ENCODE data around the gene BICC1.

DNA sequence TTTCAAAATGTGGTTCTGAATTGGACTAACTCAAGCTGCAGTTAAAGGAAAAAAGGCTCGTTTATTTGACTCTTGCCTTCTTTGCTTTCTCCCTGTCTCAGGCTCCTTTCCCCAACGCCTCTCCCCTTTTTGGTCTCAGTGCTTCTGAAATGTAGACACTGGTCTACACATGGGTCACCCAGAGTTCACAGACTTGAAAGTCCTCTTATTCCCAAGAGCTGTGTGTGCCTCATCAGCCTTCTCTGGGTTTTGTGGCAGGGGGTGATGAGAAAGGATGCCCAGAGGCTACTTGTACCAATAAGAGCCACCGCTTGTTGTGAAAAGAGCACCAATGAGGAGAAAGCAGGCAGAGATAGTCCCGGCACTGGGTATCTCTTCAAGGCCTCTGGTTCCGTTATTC lies 125.7 kb downstream of the BICC1 start:
- TF ChIP-seq, protein P1, sequence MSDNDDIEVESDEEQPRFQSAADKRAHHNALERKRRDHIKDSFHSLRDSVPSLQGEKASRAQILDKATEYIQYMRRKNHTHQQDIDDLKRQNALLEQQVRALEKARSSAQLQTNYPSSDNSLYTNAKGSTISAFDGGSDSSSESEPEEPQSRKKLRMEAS (IDR thresholded peaks at IDR 0.05), result no peak
- no peak for TF ChIP-seq SIN3A (IDR thresholded peaks at IDR 0.05; ENCODE audit: low read depth)
